OCI-LY7 (cell line): ENCODE measurements around the gene POLR1E. TPM values are rescaled to one million over a fixed set of nuclear protein-coding genes. Genes with fewer than 3 reads are reported as not detected.

ENCODE experiments used
- BruUV-seq: library from RNA; stranded (reverse); fragments of 400-500 nt; replicated peaks from 2 replicates; lab custom pipeline; 2021; lab: Mats Ljungman, UMichigan
- CTCF ChIA-PET: fragments of 300-600 bp; sonication (Branson Sonifier 250); formaldehyde crosslinking; loops from one replicate; lab custom pipeline; 2022; ENCODE audit warnings: antibody characterized with exemption; ENCODE audit not compliant: unreplicated experiment; lab: Charles Lee
- POLR2A ChIA-PET: fragments of 300-600 bp; sonication (Branson Sonifier 250); formaldehyde crosslinking; loops from one replicate; lab custom pipeline; 2022; ENCODE audit warnings: antibody characterized with exemption; lab: Charles Lee
- DNase-seq: peaks from one replicate; pipeline ENCODE4 v3.0.0-alpha.2; 2015; ENCODE audit warnings: low spot score
- H2AFZ ChIP-seq: fragments of 200-600 bp; sonication (generic), shearing (Covaris generic); 2 replicates; pipeline ENCODE4 v1.6.1; 2014; ENCODE audit warnings: mild to moderate bottlenecking, antibody characterized with exemption, low read length, moderate library complexity
- H3K27ac ChIP-seq: fragments of 200-600 bp; sonication (generic); 2 replicates; pipeline ENCODE4 v1.5.1; 2014; ENCODE audit warnings: mixed run types, low read depth, mild to moderate bottlenecking, moderate library complexity, low read length, inconsistent platforms; ENCODE audit not compliant: poor library complexity, severe bottlenecking
- H3K36me3 ChIP-seq: fragments of 200-600 bp; sonication (generic); 2 replicates; pipeline ENCODE4 v1.6.1; 2014; ENCODE audit warnings: mild to moderate bottlenecking, antibody characterized with exemption, low read length, moderate library complexity, mixed read lengths; ENCODE audit not compliant: insufficient read depth
- H3K4me1 ChIP-seq: fragments of 200-600 bp; sonication (generic); 2 replicates; pipeline ENCODE4 v1.5.1; 2014; ENCODE audit warnings: mild to moderate bottlenecking, low read length; ENCODE audit not compliant: insufficient read depth, poor library complexity, severe bottlenecking
- H3K4me2 ChIP-seq: fragments of 200-600 bp; sonication (generic); 2 replicates; pipeline ENCODE4 v1.6.1; 2014; ENCODE audit warnings: mild to moderate bottlenecking, low read length
- H3K4me3 ChIP-seq: fragments of 200-600 bp; sonication (generic); 2 replicates; pipeline ENCODE4 v1.5.1; 2014; ENCODE audit warnings: mild to moderate bottlenecking, low read depth, low read length; ENCODE audit not compliant: poor library complexity, severe bottlenecking
- H3K79me2 ChIP-seq: fragments of 200-600 bp; sonication (generic); 2 replicates; pipeline ENCODE4 v1.6.1; 2016; ENCODE audit warnings: low read depth, mild to moderate bottlenecking, low read length, moderate library complexity, mixed read lengths; ENCODE audit not compliant: insufficient read depth
- H3K9me2 ChIP-seq: fragments of 200-600 bp; sonication (generic); 2 replicates; pipeline ENCODE4 v1.6.1; 2016; ENCODE audit warnings: mild to moderate bottlenecking, low read length, mixed read lengths; ENCODE audit not compliant: insufficient read depth
- H3K9me3 ChIP-seq: fragments of 200-600 bp; sonication (generic); 2 replicates; pipeline ENCODE4 v1.6.1; 2014; ENCODE audit warnings: mild to moderate bottlenecking, mixed run types, low read length, mixed read lengths
- H4K20me1 ChIP-seq: fragments of 200-600 bp; sonication (generic); 2 replicates; pipeline ENCODE4 v1.6.1; 2014; ENCODE audit warnings: mild to moderate bottlenecking, antibody characterized with exemption, low read length, moderate library complexity, mixed read lengths; ENCODE audit not compliant: insufficient read depth
- CTCF ChIP-seq: fragments of 200-600 bp; sonication (generic); conservative IDR thresholded peaks from 2 replicates; pipeline ENCODE4 v1.5.1; 2014; ENCODE audit warnings: mild to moderate bottlenecking, antibody characterized with exemption, low read length, moderate library complexity, mixed read lengths
- EZH2phosphoT487 ChIP-seq: fragments of 200-600 bp; sonication (generic); IDR thresholded peaks from 2 replicates; pipeline ENCODE4 v1.6.1; 2018; ENCODE audit warnings: low read depth, borderline replicate concordance, mild to moderate bottlenecking, mixed run types, antibody characterized with exemption, low read length, moderate library complexity, mixed read lengths
- intact Hi-C: fragments of 100-400 bp; cut with micrococcal nuclease; formaldehyde crosslinking; loops from one replicate; pipeline ENCODE4 v1.10.0; 2022; ENCODE audit not compliant: unreplicated experiment
- total RNA-seq, 2 experiments: library from RNA; depleted of rRNA in 1 of 2; stranded (reverse); fragments of >200 nt in 1 of 2; shearing (Covaris generic) in 1 of 2; gene quantifications; 2 replicates each; pipeline ENCODE4 v1.2.3, GENCODE V29; 2014 to 2022

Gene POLR1E
- total RNA-seq, 2 experiments from 2014 or later = 44.3 to 47.6 TPM

- no peak overlapping the region for H3K27ac ChIP-seq
- peaks cover 2% of the 10 kb centered on the region; the same call in 1 of the 2 replicates for H4K20me1 ChIP-seq
- peaks cover 76% of the 10 kb centered on the region for H3K36me3 ChIP-seq
- no peaks in the 10 kb centered on the region for H3K9me2 ChIP-seq
- H2AFZ ChIP-seq = no peak overlapping the region
- no peak overlapping the region for H3K4me3 ChIP-seq
- no TSS peak for BruUV-seq
- peaks cover 63% of the 10 kb centered on the region; the same call in 1 of the 2 replicates for H3K79me2 ChIP-seq
- H3K9me3 ChIP-seq = no peaks in the 10 kb centered on the region
- TF ChIP-seq EZH2phosphoT487 = no peak
- TF ChIP-seq CTCF = no peak
- peaks cover 2% of the 10 kb centered on the region for H3K4me1 ChIP-seq
- ChIA-PET POLR2A (interaction anchor here (1.9 kb wide), 1 partner anchor 12 kb away, joined by 5 read pairs; no protein-coding TSS in a partner anchor), CTCF (no interaction called here)
- intact Hi-C loops = no loop called here
- H3K4me2 ChIP-seq = no peak overlapping the region
- DNase-seq = no peak
Measured at GRCh38 chr9:37447111-37447510, 38.6 kb upstream of the POLR1E start.

GRCh38 chr9:37449862-37450632, 35.7 kb upstream of the POLR1E start:
- DNase-seq = no peak
- Histone ChIP-seq H4K20me1 (peaks cover 7% of the 10 kb centered on the region; the same call in 1 of the 2 replicates), H3K27ac (no peak overlapping the region), H3K9me3 (no peaks in the 10 kb centered on the region), H3K4me3 (no peak overlapping the region), H3K4me2 (no peak overlapping the region), H3K79me2 (peaks cover 82% of the 10 kb centered on the region; the same call in 1 of the 2 replicates), H2AFZ (no peak overlapping the region), H3K9me2 (no peaks in the 10 kb centered on the region), H3K36me3 (peaks cover 67% of the 10 kb centered on the region), H3K4me1 (peaks cover 5% of the 10 kb centered on the region)
- intact Hi-C loops = no loop called here
- ChIA-PET POLR2A (interaction anchor here (0.7 kb wide), 1 partner anchor 8 kb away, joined by 3 read pairs; no protein-coding TSS in a partner anchor), CTCF (no interaction called here)
- no peak for TF ChIP-seq CTCF
- no peak for TF ChIP-seq EZH2phosphoT487
- BruUV-seq = no TSS peak

GRCh38 chr9:37451628-37452027, 34.1 kb upstream of the POLR1E start:
- Histone ChIP-seq H4K20me1 (peaks cover 7% of the 10 kb centered on the region; the same call in 1 of the 2 replicates), H3K9me3 (no peaks in the 10 kb centered on the region), H2AFZ (no peak overlapping the region), H3K27ac (no peak overlapping the region), H3K4me1 (peaks cover 5% of the 10 kb centered on the region), H3K79me2 (peaks cover 91% of the 10 kb centered on the region; the same call in 1 of the 2 replicates), H3K36me3 (peaks cover 74% of the 10 kb centered on the region), H3K4me2 (no peak overlapping the region), H3K4me3 (no peak overlapping the region), H3K9me2 (no peaks in the 10 kb centered on the region)
- no peak for DNase-seq
- intact Hi-C loops = no loop called here
- POLR2A ChIA-PET = interaction anchor here (0.7 to 1.0 kb wide), 4 partner anchors 9 to 204 kb away, joined by 3 to 7 read pairs (median 4); no protein-coding TSS in a partner anchor
- no peak for TF ChIP-seq EZH2phosphoT487
- TF ChIP-seq CTCF = no peak
- CTCF ChIA-PET = no interaction called here
- no TSS peak for BruUV-seq
